PC-3 (cell line): ENCODE data around the gene HSF2.
"Not testable (repeated sequence)": the region's sequence is repeated elsewhere in the genome, so short reads cannot be mapped to it uniquely, and the experiment has no call there.

ENCODE experiments used
- EZH2 ChIP-seq: fragments of 300-600 bp; sonication (generic); IDR thresholded peaks from one replicate; pipeline ENCODE4 v1.6.1; 2017; ENCODE audit warnings: antibody characterized with exemption, mild to moderate bottlenecking, low read length; ENCODE audit not compliant: unreplicated experiment
- EZH2phosphoT487 ChIP-seq: fragments of 300-600 bp; sonication (generic); IDR thresholded peaks from 2 replicates; pipeline ENCODE4 v1.6.1; 2018; ENCODE audit warnings: mild to moderate bottlenecking, antibody characterized with exemption, low read length, borderline replicate concordance
- TF ChIP-seq, protein P1 (sequence below): fragments of 300-600 bp; sonication (generic); conservative IDR thresholded peaks from 2 replicates; pipeline ENCODE4 v1.5.1; 2017; ENCODE audit warnings: antibody characterized with exemption, low read depth, mild to moderate bottlenecking, low read length

GRCh38 chr6:122459865-122460416 lies 60.5 kb downstream of the HSF2 start:
- TF ChIP-seq, protein P1, sequence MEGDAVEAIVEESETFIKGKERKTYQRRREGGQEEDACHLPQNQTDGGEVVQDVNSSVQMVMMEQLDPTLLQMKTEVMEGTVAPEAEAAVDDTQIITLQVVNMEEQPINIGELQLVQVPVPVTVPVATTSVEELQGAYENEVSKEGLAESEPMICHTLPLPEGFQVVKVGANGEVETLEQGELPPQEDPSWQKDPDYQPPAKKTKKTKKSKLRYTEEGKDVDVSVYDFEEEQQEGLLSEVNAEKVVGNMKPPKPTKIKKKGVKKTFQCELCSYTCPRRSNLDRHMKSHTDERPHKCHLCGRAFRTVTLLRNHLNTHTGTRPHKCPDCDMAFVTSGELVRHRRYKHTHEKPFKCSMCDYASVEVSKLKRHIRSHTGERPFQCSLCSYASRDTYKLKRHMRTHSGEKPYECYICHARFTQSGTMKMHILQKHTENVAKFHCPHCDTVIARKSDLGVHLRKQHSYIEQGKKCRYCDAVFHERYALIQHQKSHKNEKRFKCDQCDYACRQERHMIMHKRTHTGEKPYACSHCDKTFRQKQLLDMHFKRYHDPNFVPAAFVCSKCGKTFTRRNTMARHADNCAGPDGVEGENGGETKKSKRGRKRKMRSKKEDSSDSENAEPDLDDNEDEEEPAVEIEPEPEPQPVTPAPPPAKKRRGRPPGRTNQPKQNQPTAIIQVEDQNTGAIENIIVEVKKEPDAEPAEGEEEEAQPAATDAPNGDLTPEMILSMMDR, result not testable (repeated sequence)
- not testable (repeated sequence) for TF ChIP-seq EZH2, EZH2phosphoT487
